Thyroid gland (tissue), 4 donors: ENCODE results near the gene SSBP1.

Source experiments
- CTCF ChIP-seq, 6 experiments: fragments of 200-600 bp in 3 of 6; fragments of 450-650 bp in 3 of 6; sonication (generic) in 3 of 6; IDR thresholded peaks; one replicate each; pipeline ENCODE4 v1.5.1; 2016 to 2019; ENCODE audit warnings: antibody characterized with exemption in 6 of 6, mild to moderate bottlenecking in 2 of 6, inconsistent platforms in 1 of 6, moderate library complexity in 1 of 6
- POLR2A ChIP-seq, 2 donors: fragments of 450-650 bp; IDR thresholded peaks; one replicate each; pipeline ENCODE4 v1.6.1; 2017; ENCODE audit warnings: antibody characterized with exemption in 2 of 2, mild to moderate bottlenecking in 2 of 2, moderate library complexity in 1 of 2

- TF ChIP-seq CTCF (IDR thresholded peaks at IDR 0.05) (no peak), POLR2A (IDR thresholded peaks at IDR 0.05) (no peak)
Measured at GRCh38 chr7:141696348-141696747, 41.8 kb upstream of the SSBP1 start.
